ENCODE measurements around the gene MTCH1.
A peak's percentile ranks its signal among the peaks of the same experiment; 100 is the strongest.

MTCH1 gene

DNA sequence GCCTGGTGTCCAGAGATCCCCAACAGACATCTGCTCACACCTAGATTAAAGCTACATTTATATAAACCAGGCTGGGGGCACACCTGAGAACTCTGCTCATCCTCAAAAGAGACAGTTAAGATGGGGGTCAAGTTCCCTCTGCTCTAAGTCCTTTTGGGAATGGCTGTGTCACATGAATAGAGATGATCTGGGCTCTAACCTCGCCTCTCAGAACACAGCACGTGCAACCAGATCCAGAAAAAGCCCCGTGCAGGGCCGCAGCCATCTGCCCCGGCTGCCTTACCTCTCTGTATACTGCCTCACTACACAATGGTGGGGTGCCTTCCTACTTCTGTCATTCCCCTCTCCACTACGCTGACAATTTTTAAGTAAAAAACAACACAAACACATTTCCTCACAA lies 5.9 kb downstream of the MTCH1 start:
- DNase-seq (ENCODE audit: low read depth, low spot score): no peak
- POLR2A ChIA-PET: no interaction called here
- CTCF ChIA-PET: interaction anchor here (1.1 to 8.6 kb wide), 9 partner anchors 14 to 230 kb away, joined by 3 to 87 read pairs (median 5); partner anchors contain the start of gene C6orf89
- H3K4me3 ChIP-seq (ENCODE audit: low read depth, low read length): no peak overlapping the region
- TF ChIP-seq, protein P1, sequence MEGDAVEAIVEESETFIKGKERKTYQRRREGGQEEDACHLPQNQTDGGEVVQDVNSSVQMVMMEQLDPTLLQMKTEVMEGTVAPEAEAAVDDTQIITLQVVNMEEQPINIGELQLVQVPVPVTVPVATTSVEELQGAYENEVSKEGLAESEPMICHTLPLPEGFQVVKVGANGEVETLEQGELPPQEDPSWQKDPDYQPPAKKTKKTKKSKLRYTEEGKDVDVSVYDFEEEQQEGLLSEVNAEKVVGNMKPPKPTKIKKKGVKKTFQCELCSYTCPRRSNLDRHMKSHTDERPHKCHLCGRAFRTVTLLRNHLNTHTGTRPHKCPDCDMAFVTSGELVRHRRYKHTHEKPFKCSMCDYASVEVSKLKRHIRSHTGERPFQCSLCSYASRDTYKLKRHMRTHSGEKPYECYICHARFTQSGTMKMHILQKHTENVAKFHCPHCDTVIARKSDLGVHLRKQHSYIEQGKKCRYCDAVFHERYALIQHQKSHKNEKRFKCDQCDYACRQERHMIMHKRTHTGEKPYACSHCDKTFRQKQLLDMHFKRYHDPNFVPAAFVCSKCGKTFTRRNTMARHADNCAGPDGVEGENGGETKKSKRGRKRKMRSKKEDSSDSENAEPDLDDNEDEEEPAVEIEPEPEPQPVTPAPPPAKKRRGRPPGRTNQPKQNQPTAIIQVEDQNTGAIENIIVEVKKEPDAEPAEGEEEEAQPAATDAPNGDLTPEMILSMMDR (IDR thresholded peaks at IDR 0.05; ENCODE audit: insufficient read depth, low read length, missing control alignments): no peak

- ChIA-PET POLR2A (no interaction called here), CTCF (interaction anchor here (0.6 to 8.6 kb wide), 22 partner anchors 8 to 233 kb away, joined by 3 to 87 read pairs (median 4); partner anchors contain the start of genes C6orf89 and PI16)
- H3K4me3 ChIP-seq (ENCODE audit: low read depth, low read length): no peak overlapping the region
- TF ChIP-seq, protein P1 (IDR thresholded peaks at IDR 0.05; ENCODE audit: insufficient read depth, low read length, missing control alignments): peak; percentile 86
- no peak for DNase-seq (ENCODE audit: low read depth, low spot score)
Observed at GRCh38 chr6:36979347-36979742, 6.7 kb downstream of the MTCH1 start.

GRCh38 chr6:36978421-36979346 lies 7.3 kb downstream of the MTCH1 start:
- TF ChIP-seq, protein P1 (IDR thresholded peaks at IDR 0.05; ENCODE audit: insufficient read depth, low read length, missing control alignments): no peak
- POLR2A ChIA-PET: interaction anchor here (1.2 kb wide), 1 partner anchor 7 kb away, joined by 3 read pairs; the partner anchor contains the start of gene MTCH1
- no peak overlapping the region for H3K4me3 ChIP-seq (ENCODE audit: low read depth, low read length)
- DNase-seq (ENCODE audit: low read depth, low spot score): no peak
- CTCF ChIA-PET: interaction anchor here (0.6 to 8.6 kb wide), 26 partner anchors 7 to 233 kb away, joined by 3 to 87 read pairs (median 4); partner anchors contain the start of genes C6orf89, MTCH1 and PI16

DNA sequence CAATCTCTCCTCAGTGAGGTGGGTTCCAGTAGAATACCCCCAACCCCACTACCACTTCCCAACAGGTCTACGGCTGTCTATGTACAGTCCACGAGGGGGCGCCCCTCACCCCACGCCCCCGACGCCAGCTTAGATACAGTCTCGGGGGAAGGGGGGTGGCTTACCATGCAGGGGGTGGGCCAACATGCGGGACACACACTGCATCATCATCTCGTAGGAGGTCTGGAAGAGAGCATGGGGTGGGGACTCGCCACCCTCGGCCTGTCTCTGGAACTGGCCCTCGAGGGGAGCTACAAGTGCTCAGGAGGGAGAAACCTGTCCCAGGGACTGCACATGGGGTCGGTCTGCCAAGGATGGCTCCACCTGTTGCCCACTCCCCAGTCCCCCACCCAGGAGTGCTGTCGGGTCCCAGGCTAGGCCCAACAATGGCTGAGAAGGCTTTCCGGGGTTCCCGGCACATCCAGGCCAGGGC lies 8.5 kb downstream of the MTCH1 start:
- no peak for DNase-seq (ENCODE audit: low read depth, low spot score)
- TF ChIP-seq, protein P1 (IDR thresholded peaks at IDR 0.05; ENCODE audit: insufficient read depth, low read length, missing control alignments): peak; percentile 33
- CTCF ChIA-PET: interaction anchor here (0.6 to 8.6 kb wide), 9 partner anchors 9 to 233 kb away, joined by 3 to 87 read pairs (median 6); partner anchors contain the start of genes C6orf89, MTCH1 and PPIL1
- H3K4me3 ChIP-seq (ENCODE audit: low read depth, low read length): no peak overlapping the region
- POLR2A ChIA-PET: interaction anchor here (0.6 to 1.2 kb wide), 2 partner anchors 9 to 45 kb away, joined by 3 read pairs; partner anchors contain the start of gene MTCH1

DNA sequence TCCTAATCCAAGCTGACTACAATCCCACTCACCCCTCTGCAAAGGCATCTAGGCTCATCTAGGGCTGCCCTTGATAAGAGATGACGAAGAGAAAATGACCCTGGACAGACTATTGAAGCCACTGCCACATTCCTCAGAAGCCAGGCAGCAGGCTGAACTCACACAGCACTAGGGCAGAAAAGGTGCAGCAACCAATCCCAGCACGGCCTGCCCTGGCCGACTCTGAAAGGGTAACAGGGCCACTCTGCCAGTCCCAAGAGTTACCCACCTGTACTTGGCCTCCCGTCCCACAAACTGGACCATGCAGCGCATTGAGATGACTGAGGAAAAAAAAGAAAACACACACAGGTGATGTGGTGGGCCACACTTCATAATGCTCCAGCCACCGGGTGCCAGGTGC lies 9.1 kb downstream of the MTCH1 start:
- no peak for DNase-seq (ENCODE audit: low read depth, low spot score)
- POLR2A ChIA-PET: interaction anchor here (0.6 kb wide), 1 partner anchor 44 kb away, joined by 3 read pairs; no protein-coding TSS in a partner anchor
- CTCF ChIA-PET: interaction anchor here (1.1 to 8.6 kb wide), 8 partner anchors 9 to 233 kb away, joined by 3 to 87 read pairs (median 8); partner anchors contain the start of genes C6orf89, MTCH1 and PPIL1
- TF ChIP-seq, protein P1 (IDR thresholded peaks at IDR 0.05; ENCODE audit: insufficient read depth, low read length, missing control alignments): no peak
- H3K4me3 ChIP-seq (ENCODE audit: low read depth, low read length): no peak overlapping the region

Measured in AG04449 (cell line).